ENCODE results near the gene SLC51A. TPM values are rescaled to one million over a fixed set of nuclear protein-coding genes. Genes with fewer than 3 reads are reported as not detected.

SLC51A gene
- total RNA-seq, 2 experiments from 2014 or later, result not detected

GRCh38 chr3:196210673-196211556, 5.4 kb upstream of the SLC51A start, which contains the start of gene ZDHHC19:
ZDHHC19 (minus strand) TSS chr3:196211400; CDS start chr3:196211315, 85 bp downstream.
- no peak within 1 kb of the TSS for H3K27ac Mint-ChIP-seq
- H3K36me3 Mint-ChIP-seq, result no peaks in the 10 kb centered on the region
- DNase-seq (no peak), ATAC-seq (no peak)
- H3K9me3 Mint-ChIP-seq (ENCODE audit: low read depth), result no peaks in the 10 kb centered on the region
- peaks cover 9% of the 10 kb centered on the region for H3K4me1 Mint-ChIP-seq
- peaks cover 10% of the 10 kb centered on the region for H3K27me3 Mint-ChIP-seq
- CTCF ChIA-PET, result no interaction called here
- no peak within 1 kb of the TSS for H3K4me3 Mint-ChIP-seq

GRCh38 chr3:196214783-196215441, 1.4 kb upstream of the SLC51A start:
- Mint-ChIP-seq H3K4me1 (peaks cover 18% of the 10 kb centered on the region), H3K27me3 (no peaks in the 10 kb centered on the region), H3K9me3 (ENCODE audit: low read depth) (no peaks in the 10 kb centered on the region), H3K27ac (no peak overlapping the region), H3K36me3 (no peaks in the 10 kb centered on the region), H3K4me3 (no peak overlapping the region)
- ATAC-seq (no peak), DNase-seq (no peak)
- CTCF ChIA-PET, result no interaction called here

- Mint-ChIP-seq H3K36me3 (no peaks in the 10 kb centered on the region), H3K27ac (no peak overlapping the region), H3K4me1 (peaks cover 21% of the 10 kb centered on the region), H3K9me3 (ENCODE audit: low read depth) (no peaks in the 10 kb centered on the region), H3K4me3 (no peak overlapping the region), H3K27me3 (no peaks in the 10 kb centered on the region)
- ATAC-seq, result no peak
- DNase-seq, result no peak
- CTCF ChIA-PET, result no interaction called here
These were observed 777 bp upstream of the SLC51A start for GRCh38 chr3:196215493-196216020.

- DNase-seq (no peak), ATAC-seq (no peak)
- H3K36me3 Mint-ChIP-seq, result no peaks in the 10 kb centered on the region
- no peak overlapping the region for H3K27ac Mint-ChIP-seq
- no peak overlapping the region for H3K4me3 Mint-ChIP-seq
- no peaks in the 10 kb centered on the region for H3K27me3 Mint-ChIP-seq
- CTCF ChIA-PET, result no interaction called here
- no peaks in the 10 kb centered on the region for H3K9me3 Mint-ChIP-seq (ENCODE audit: low read depth)
- H3K4me1 Mint-ChIP-seq, result peaks cover 21% of the 10 kb centered on the region
These were observed 412 bp downstream of the SLC51A start for GRCh38 chr3:196216681-196217211.

- Mint-ChIP-seq H3K4me1 (peaks cover 21% of the 10 kb centered on the region), H3K4me3 (no peak overlapping the region), H3K27ac (no peak overlapping the region), H3K36me3 (no peaks in the 10 kb centered on the region), H3K9me3 (ENCODE audit: low read depth) (no peaks in the 10 kb centered on the region), H3K27me3 (no peaks in the 10 kb centered on the region)
- DNase-seq (no peak), ATAC-seq (no peak)
- CTCF ChIA-PET, result interaction anchor here (1.8 kb wide), 1 partner anchor 143 kb away, joined by 5 read pairs; no protein-coding TSS in a partner anchor
These were observed 1.2 kb downstream of the SLC51A start for GRCh38 chr3:196217307-196218154.

- no peaks in the 10 kb centered on the region for H3K9me3 Mint-ChIP-seq (ENCODE audit: low read depth)
- peaks cover 4% of the 10 kb centered on the region for H3K27me3 Mint-ChIP-seq
- H3K36me3 Mint-ChIP-seq, result no peaks in the 10 kb centered on the region
- no peak for DNase-seq
- H3K4me3 Mint-ChIP-seq, result no peak overlapping the region
- no peak overlapping the region for H3K27ac Mint-ChIP-seq
- CTCF ChIA-PET, result interaction anchor here (1.1 to 1.8 kb wide), 3 partner anchors 22 to 145 kb away, joined by 4 to 7 read pairs (median 5); no protein-coding TSS in a partner anchor
- ATAC-seq, result no peak
- H3K4me1 Mint-ChIP-seq, result peaks cover 21% of the 10 kb centered on the region
These were observed 1.9 kb downstream of the SLC51A start for GRCh38 chr3:196218155-196218712.

- peaks cover 5% of the 10 kb centered on the region for H3K27me3 Mint-ChIP-seq
- ATAC-seq (peak; percentile 95), DNase-seq (peak; percentile 81)
- no peaks in the 10 kb centered on the region for H3K36me3 Mint-ChIP-seq
- H3K4me1 Mint-ChIP-seq, result peaks cover 21% of the 10 kb centered on the region
- CTCF ChIA-PET, result interaction anchor here (1.1 to 1.8 kb wide), 4 partner anchors 16 to 147 kb away, joined by 3 to 7 read pairs (median 4); no protein-coding TSS in a partner anchor
- H3K4me3 Mint-ChIP-seq, result peak overlapping the region; percentile 72
- H3K9me3 Mint-ChIP-seq (ENCODE audit: low read depth), result no peaks in the 10 kb centered on the region
- peak overlapping the region; percentile 40 for H3K27ac Mint-ChIP-seq
These were observed 3.0 kb downstream of the SLC51A start for GRCh38 chr3:196219194-196219969.

GRCh38 chr3:196219970-196220311, 3.6 kb downstream of the SLC51A start:
- CTCF ChIA-PET, result no interaction called here
- no peak for ATAC-seq
- Mint-ChIP-seq H3K36me3 (no peaks in the 10 kb centered on the region), H3K27me3 (peaks cover 5% of the 10 kb centered on the region), H3K4me1 (peaks cover 21% of the 10 kb centered on the region), H3K4me3 (no peak overlapping the region), H3K27ac (no peak overlapping the region), H3K9me3 (ENCODE audit: low read depth) (no peaks in the 10 kb centered on the region)
- DNase-seq, result no peak

- CTCF ChIA-PET, result no interaction called here
- H3K27ac Mint-ChIP-seq, result no peak overlapping the region
- DNase-seq, result no peak
- peaks cover 21% of the 10 kb centered on the region for H3K4me1 Mint-ChIP-seq
- H3K9me3 Mint-ChIP-seq (ENCODE audit: low read depth), result no peaks in the 10 kb centered on the region
- H3K27me3 Mint-ChIP-seq, result peaks cover 5% of the 10 kb centered on the region
- no peaks in the 10 kb centered on the region for H3K36me3 Mint-ChIP-seq
- ATAC-seq, result no peak
- no peak overlapping the region for H3K4me3 Mint-ChIP-seq
These were observed 4.3 kb downstream of the SLC51A start for GRCh38 chr3:196220587-196220986.

- ATAC-seq, result no peak
- Mint-ChIP-seq H3K27ac (no peak overlapping the region), H3K4me1 (peaks cover 21% of the 10 kb centered on the region), H3K36me3 (no peaks in the 10 kb centered on the region), H3K9me3 (ENCODE audit: low read depth) (no peaks in the 10 kb centered on the region), H3K4me3 (no peak overlapping the region), H3K27me3 (peaks cover 5% of the 10 kb centered on the region)
- CTCF ChIA-PET, result interaction anchor here (1.0 kb wide), 1 partner anchor 16 kb away, joined by 4 read pairs; no protein-coding TSS in a partner anchor
- no peak for DNase-seq
These were observed 4.7 kb downstream of the SLC51A start for GRCh38 chr3:196220991-196221390.

GRCh38 chr3:196222876-196223595, 6.7 kb downstream of the SLC51A start:
- peaks cover 18% of the 10 kb centered on the region for H3K4me1 Mint-ChIP-seq
- no peak overlapping the region for H3K4me3 Mint-ChIP-seq
- H3K27ac Mint-ChIP-seq, result no peak overlapping the region
- CTCF ChIA-PET, result no interaction called here
- ATAC-seq (no peak), DNase-seq (no peak)
- no peaks in the 10 kb centered on the region for H3K9me3 Mint-ChIP-seq (ENCODE audit: low read depth)
- H3K36me3 Mint-ChIP-seq, result no peaks in the 10 kb centered on the region
- H3K27me3 Mint-ChIP-seq, result peaks cover 5% of the 10 kb centered on the region
